Measurements from ENCODE around the gene AFAP1L2.

AFAP1L2 gene

DNA sequence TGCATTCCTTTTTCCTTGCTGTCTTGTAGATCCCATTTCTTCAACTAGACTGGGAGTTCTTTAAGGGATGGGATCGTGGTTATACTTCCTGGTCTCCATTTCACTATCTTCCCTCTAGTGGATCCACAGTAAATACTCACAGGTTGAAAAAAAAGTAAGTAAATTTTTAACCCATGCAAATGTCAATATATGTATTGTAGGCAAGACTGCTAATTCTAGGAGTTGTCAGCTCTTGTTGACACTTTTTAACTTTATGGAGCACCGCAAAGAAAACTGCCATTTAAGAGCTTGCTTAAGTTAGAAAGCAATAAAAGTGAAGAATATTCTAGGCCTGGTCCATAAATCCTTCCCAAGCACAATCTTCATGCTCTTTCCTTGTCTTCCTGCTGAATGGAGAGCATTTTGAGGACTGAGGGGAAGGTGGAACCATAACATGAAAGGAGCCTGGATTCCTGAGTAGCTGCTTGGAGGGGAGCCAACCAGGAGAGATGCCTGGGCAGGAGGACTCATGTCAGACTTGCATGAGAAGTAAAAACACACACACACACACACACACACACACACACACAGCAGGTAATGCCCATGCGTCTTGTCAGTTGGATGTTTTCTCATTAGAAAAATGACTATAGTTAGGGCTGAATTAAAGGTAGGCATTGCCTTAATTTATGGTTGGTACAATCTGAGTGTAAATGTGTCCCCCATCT is 133.1 kb downstream of the AFAP1L2 start:
- DNase-seq (ENCODE audit: low spot score): no peak

GRCh38 chr10:114266521-114266920 is 137.8 kb downstream of the AFAP1L2 start:
- no peak for DNase-seq (ENCODE audit: low spot score)

DNA sequence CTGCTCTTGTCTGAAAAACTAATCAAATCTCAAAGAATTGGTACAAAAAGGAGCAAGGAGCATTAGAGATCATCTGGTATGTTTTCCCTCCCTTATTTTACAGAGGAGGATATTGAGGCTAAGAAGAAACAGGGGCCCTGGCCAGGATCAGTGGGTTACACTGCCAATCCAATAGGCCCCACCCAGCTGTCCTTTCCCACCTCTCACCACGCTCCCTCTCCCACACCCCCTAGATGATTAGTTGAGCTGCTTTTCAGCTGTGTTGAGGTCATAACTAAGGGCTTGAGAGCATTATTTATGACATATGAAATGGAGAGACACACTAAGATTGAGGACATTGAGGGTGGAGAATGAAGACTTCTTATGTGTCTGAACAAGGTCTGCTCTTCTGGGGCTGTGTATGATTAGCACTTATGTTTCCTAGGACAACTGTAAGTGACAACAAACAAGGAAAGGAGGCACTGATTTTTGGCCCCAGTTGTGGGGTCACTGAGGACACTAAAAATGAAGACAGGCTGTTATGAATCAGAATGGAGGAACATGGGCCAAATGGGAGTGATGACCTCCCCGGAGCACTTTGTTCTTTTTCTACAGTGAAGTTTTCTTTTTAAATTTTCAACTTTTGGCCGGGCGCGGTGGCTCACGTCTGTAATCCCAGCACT is 138.8 kb downstream of the AFAP1L2 start:
- DNase-seq (ENCODE audit: low spot score): no peak

DNA sequence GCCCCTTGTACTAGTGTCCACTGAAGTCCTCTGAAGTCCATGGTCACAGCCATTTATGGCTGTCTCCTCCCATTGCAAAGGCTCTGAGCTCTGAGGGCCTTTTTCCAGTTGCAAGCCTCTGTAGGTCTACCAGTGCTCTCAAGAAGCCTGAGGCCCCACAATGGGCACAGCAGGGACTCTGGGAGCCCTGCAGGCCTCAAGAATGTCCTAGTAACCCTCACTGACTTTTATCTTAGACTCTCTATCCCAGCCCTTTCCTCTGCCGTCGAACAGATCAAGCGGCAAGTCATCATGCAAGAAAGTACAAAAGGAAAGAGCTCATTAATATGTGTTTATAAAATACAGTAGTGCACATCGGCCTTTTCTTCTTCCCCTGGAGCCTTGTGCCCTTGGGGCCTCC is 141.8 kb downstream of the AFAP1L2 start:
- no peak for DNase-seq (ENCODE audit: low spot score)

DNA sequence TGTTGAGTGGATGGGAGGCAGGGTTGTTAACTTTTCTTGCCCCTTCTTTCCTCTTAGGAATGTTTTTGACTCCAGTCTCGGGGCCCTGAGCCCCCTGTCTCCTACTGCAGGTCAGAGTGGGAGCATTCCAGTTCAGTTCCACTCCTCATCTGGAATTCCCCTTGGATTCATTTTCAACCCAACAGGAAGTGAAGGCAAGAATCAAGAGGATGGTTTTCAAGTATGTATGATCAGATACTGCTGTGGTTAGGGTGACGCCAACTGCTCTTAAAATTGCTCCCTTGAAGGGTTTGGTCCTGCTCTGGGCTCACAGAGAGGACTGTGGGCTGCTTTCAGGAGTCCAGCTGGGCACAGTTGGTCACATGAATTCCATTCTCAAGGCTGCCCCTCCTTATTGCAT is 143.2 kb downstream of the AFAP1L2 start:
- no peak for DNase-seq (ENCODE audit: low spot score)

DNA sequence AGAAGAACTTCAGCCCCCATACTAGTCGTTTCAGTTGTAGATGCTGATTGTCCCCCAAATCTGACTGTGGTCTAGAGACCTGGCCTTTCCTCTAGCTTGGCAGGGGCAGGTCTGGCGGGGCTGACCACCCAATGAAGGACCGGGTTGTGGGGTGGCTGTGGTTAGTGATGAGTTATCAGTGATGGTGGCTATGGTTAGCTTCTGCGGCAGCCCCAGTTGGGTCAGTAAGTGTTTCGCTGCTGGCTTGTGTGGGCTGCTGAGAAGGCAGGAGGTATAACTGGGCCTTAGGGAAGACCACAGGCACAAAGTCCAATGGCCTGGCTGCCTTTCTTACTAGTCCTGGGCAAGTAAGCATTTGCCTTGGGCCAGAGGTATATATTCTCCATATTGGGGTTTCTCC is 143.9 kb downstream of the AFAP1L2 start:
- DNase-seq (ENCODE audit: low spot score): no peak

DNA sequence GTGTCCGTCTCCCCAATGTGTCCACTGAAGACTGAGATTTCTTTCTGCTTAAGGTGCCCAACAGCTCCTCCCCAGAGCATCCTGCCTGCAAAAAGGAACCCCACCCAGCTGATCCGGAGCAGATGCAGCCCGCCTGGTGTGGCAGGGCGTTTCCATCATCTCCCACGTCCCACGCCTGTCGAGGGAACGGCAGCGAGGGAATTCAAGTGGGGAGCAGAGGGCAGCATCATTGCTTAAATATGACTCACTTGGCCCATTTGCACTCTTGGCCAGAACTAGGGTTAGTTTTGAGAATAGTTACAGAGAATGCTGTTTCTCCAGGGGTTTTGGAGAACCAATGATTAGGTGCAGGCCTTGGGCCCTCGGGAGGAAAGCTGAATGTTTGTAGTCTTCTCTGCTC is 144.5 kb downstream of the AFAP1L2 start:
- no peak for DNase-seq (ENCODE audit: low spot score)

DNA sequence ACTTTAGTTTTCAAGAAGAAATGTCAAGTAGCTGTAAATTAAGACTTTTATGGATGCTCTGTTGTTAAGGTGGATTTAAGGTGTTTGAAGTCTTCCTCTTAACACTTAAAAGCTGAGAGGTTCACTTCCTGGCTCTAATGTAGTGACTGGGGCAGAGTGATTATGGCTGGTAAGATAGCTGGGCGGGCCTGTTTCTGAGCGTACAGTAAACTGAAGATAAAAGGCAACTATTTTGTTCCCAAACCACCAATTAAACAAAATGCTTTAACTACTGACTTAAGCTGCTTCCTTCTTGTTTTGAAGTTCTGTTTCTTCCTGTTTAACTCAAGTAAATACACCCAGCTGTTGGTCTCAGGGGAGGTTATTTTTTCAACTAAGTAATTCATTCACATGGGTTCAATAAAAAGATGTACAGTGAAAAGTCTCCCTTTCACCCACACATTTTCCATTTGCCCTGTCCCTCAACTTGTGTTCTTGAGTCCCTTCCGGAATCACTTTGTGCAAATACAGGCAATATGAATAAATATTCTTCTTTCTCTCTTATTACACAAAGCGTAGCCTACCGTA is 145.9 kb downstream of the AFAP1L2 start:
- DNase-seq (ENCODE audit: low spot score): no peak

DNA sequence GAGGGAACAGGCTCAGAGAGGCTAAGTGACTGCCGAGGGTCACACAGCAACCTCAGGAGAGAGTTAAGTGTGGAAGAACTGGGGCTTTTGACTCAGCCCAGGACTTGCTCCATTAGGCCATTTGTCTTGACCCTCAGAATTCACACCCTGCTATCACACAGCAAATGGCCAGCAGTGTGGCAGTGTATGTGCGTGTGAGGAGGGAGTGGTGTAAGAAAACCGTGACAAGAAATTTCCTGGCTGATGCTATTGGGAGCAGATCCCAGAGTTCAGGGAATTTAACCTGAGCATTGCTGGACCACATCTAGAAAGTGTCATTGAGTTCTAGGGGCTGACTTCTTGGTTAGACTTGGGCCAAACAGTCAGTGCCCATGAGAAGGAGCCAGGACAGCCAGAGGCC is 146.8 kb downstream of the AFAP1L2 start:
- DNase-seq (ENCODE audit: low spot score): no peak

GRCh38 chr10:114256822-114257221 is 147.5 kb downstream of the AFAP1L2 start:
- DNase-seq (ENCODE audit: low spot score): no peak

DNA sequence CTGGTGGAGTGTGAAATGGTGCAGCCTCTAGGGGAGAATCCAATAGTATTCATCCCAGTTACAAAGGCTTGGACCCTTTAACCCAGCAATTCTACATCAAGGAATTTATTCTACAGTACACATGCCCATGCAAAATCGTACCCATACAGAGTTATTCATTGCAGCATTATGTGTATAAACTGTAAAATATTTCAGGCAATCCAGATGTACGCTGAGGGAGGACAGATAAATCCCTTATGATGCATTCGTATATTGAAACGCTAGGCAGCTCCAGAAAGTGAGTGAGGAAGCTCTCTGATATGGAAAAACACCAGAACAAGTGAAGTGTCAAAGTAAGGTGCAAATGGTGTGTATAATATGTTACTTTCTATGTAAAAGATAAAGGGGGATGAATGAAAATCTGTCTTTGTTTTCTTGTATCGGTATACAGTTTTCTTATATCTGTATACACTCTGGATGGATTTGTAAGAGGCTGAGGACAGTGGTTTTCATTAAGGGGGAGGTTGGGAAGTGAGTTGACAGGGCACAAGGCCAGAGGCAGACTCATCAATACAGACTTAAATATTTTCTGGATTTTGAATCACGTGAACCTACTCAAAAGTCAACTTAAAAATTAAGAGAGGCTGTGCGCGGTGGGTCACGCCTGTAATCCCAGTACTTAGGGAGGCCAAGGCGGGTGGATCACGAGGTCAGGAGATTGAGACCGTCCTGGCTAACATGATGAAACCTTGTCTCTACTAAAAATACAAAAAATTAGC is 148.1 kb downstream of the AFAP1L2 start:
- no peak for DNase-seq (ENCODE audit: low spot score)

GRCh38 chr10:114255227-114255626 is 149.1 kb downstream of the AFAP1L2 start:
- DNase-seq (ENCODE audit: low spot score): peak; percentile 13

- peak; percentile 22 for DNase-seq (ENCODE audit: low spot score)
Observed at GRCh38 chr10:114252883-114253282, 151.4 kb downstream of the AFAP1L2 start.

GRCh38 chr10:114252092-114252491 is 152.2 kb downstream of the AFAP1L2 start:
- no peak for DNase-seq (ENCODE audit: low spot score)

DNA sequence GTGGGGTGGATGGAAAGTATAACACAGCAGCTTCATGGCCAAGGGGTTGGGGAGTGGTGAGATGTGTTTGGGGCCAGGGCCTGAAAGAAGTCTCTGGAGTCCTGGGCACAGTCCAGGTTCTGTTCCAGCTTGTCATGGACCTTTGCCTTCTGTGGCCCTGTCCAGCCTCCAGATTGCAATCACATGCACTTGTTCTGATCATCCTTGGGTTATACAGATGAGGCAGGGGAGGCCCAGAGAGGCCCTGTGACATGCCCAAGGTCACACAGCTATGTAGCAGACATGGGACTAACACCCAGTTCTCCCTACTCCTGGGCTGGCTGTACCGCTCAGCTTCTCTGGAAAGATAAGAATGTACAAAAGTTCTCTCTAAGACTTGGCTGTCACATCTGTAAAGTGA is 153.6 kb downstream of the AFAP1L2 start:
- DNase-seq (ENCODE audit: low spot score): no peak

DNA sequence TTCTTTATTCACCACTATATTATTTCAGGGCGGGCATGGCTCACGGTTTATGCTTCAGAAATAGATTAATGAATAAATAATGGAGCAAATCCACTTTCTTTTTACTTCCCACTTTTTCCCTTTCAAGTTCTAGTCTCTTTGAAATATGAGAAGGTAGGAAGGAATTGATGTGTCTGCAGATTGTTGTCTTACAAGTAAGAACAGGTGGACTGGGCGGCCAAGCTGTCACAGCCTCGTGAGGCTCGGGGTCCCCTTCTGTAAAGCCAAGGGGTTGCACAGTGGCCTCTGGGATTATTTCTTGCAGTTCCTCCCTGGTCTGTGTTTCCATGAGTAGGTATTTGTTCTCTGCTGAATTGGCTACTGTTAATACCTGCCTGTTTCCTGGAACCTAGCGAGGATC is 154.1 kb downstream of the AFAP1L2 start:
- DNase-seq (ENCODE audit: low spot score): no peak

- DNase-seq (ENCODE audit: low spot score): no peak
Observed at GRCh38 chr10:114246679-114247305, 157.5 kb downstream of the AFAP1L2 start.

- DNase-seq (ENCODE audit: low spot score): no peak
Observed at GRCh38 chr10:114245121-114245791, 159.0 kb downstream of the AFAP1L2 start.

Data from NAMALWA (cell line).